GM21737 (cell line): ENCODE results near the gene PAQR9.

Source experiments
- ATAC-seq: cut with Tn5 transposase; IDR thresholded peaks from one replicate; pipeline ENCODE4 v1.9.1; 2021; ENCODE audit warnings: mild to moderate bottlenecking, moderate library complexity; ENCODE audit not compliant: unreplicated experiment

Gene PAQR9

DNA sequence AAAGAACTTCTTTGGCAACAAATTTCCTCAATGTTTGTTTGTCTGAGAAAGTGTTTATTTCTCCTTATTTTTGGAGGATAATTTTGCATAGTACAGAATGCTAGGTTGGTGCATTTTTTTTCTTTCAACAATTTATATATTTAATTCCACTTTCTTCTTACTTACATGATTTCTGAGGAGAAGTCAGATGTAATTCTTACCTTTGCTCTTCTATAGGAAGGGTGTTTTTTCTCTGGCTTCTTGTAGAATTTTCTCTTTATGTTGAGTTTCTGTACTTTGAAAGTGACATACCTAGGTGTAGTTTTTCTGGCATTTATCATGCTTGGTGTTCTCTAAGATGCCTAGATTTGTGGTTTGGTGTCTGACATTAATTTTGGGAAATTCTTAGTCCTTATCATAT, 39.8 kb downstream of the PAQR9 start:
- no peak for ATAC-seq

DNA sequence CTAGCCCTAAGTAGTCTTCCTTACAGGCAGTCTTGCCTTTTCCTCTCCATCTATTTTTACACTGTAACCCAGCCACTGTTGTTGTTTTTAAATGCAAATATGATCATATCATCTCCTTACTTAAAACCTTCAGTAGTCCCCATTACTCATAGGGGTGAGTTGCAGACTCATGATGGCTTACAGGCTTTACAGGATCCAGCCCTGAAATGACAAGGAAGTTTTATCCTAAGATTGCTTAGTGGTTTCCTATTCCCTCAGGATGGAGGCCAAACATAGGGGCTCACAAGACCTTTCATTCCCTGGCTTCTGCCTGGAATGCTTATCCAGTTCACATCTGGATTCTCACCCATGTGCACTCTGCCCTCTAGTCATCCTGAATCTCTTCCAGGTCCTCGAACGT, 46.9 kb downstream of the PAQR9 start:
- no peak for ATAC-seq

DNA sequence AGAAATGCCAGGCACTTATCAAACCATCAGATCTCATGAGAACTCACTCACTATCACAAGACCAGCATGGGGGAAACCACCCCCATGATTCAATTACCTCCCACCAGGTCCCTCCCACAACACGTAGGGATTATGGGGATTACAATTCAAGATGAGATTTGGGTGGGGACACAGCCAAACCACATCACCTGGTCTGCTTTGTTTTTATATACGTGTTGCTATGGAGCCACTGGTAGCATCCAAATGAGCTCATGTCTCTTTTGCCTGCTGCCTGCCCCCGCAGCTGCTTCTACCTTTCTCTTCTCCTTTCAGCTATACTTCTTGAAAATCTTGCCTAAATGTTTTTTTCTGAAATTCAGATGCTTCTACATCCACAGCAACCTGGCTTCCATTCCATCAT, 47.8 kb downstream of the PAQR9 start:
- ATAC-seq, result no peak

DNA sequence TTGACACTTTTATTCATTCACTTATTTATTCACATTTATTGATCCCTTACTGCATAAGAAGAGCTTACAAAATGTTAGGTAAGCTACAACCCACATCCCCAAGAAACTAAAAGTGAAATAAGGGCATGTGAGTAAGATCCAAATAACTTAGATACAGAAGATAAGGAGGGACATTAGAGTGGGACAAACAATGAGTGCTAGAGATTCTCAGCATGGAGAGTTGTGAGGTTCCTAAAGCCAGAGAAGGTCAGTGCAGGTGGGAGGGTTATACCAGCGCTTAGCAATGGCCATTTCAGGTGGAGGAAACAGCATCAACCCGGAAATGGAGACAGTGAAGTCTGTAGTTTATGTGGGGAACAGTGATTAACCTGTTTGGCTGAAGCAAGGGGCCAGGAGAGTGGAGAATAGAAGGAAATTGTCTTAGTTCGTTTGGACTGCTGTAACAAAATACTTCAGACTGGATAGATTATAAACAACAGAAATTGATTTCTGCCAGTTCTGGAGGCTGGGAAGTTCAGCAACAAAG, 49.1 kb downstream of the PAQR9 start:
- ATAC-seq, result no peak

DNA sequence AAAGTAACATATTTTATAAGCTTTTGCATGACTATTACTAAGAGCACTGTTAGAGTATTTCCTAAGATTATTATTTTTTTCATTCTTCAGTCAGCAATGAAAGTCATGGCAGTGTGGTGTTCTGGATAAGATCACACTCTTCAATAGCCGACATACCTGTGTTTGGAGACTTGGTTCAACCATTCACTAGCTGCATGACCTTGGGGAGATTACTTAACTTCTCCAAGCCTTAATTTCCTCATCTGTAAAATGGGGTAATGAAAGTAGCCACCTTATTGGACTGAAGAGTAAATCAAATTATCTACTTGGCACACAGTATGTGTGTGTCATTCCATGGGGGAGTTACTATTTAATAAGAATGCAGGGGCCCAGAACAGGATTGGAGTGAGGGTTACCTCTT, 50.0 kb downstream of the PAQR9 start:
- ATAC-seq, result no peak

DNA sequence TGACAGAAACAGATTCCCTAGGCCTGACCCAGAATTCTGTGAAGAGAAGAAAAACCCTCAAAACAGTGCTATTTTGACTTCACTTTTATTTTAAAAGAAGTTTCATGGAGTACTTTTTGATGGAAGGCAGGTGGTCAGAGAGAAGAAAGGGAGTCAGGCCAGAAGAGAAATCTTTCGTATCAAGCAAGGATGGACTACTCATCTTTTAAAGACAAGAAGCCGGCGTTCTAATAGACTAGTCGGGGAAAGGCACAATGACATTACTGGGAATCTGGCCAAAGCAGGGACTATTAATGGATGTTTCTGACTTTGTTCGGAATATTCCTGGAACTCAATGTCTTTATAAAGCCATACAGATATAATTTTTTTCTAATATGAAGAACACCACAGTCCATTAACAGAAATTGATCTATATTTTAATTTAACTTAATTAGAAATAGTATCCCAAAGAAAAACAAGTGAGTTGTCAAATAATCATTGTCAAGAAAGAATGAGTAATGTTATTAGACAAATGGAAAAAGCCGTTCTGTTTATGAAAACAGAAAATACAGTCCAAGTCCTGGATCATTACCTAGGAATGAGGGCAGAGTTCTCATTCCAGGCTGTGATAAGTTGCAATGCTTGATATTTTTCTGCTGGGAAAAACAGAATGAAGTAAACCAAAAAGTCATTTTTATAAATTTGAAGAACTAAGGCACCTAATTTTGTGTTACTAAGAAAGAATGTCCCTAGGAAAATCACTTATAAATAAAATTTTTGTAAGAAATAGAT, 50.9 kb downstream of the PAQR9 start:
- no peak for ATAC-seq
